Dermis microvascular lymphatic vessel endothelial cell (primary cell): ENCODE data around the gene SLC25A10. TPM values are rescaled to one million over a fixed set of nuclear protein-coding genes. Genes with fewer than 3 reads are reported as not detected.

Experiments
- DNase-seq, 2 donors: peaks; one replicate each; pipeline versions ENCODE4 v3.0.0 to v3.0.0-alpha.2; 2010; ENCODE audit warnings: low read depth in 2 of 2
- total RNA-seq: library from RNA; depleted of rRNA; stranded (reverse); fragments of >200 nt; gene quantifications from 2 replicates; pipeline ENCODE4 v1.2.1, GENCODE V29; 2014

Gene SLC25A10
- total RNA-seq, 1 donor from 2014 or later, result 17.7 TPM

DNA sequence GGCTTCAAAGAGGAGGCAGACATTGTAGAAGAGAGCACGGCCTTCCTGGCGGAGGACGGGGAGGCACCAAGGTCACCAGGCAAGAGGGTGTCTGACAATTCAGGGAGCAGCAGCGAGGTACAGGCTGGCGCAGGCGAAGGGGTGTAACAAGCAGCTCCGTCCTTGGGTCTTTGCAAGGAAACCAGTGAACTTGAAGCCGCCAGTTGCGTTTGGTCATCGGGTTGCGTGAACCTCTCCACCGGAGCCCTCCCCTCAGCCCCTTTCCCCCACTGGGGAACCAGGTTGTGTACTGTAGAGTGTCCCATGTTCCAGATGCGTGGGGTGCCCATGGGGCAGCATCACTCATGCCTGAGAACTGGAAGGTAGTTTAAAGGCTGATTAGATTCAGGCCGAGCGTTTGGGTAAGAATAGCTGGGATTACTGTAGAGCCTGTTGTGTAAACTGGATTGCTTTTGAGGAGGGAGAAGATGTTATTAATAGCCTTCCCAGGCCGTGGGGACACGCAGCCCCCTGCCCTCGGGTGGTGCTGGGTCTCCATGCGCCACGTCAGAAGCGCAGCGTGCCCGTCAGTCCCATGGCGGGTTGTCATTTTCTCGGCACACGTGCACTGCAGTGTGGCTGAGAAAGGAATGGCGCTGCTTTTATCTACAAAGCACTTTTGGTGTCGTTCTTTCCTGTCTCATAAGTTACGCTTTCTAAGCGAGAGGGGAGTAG, 6.4 kb upstream of the SLC25A10 start:
- DNase-seq, result no peak

DNA sequence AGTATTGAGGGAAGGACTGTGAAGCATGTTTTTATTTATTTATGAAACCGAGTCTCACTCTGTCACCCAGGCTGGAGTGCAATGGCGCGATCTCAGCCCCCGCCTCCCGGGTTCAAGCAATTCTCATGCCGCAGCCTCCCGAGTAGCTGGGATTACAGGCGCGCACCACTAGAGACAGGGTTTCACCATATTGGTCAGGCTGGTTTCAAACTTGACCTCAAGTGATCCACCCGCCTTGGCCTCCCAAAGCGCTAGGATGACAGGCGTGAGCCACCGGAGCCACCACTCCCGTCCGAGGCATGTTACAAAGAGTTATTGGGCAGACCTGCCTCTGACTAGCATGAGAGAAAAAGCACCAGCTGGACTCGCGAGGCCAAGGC, 5.9 kb upstream of the SLC25A10 start:
- DNase-seq, result no peak

DNA sequence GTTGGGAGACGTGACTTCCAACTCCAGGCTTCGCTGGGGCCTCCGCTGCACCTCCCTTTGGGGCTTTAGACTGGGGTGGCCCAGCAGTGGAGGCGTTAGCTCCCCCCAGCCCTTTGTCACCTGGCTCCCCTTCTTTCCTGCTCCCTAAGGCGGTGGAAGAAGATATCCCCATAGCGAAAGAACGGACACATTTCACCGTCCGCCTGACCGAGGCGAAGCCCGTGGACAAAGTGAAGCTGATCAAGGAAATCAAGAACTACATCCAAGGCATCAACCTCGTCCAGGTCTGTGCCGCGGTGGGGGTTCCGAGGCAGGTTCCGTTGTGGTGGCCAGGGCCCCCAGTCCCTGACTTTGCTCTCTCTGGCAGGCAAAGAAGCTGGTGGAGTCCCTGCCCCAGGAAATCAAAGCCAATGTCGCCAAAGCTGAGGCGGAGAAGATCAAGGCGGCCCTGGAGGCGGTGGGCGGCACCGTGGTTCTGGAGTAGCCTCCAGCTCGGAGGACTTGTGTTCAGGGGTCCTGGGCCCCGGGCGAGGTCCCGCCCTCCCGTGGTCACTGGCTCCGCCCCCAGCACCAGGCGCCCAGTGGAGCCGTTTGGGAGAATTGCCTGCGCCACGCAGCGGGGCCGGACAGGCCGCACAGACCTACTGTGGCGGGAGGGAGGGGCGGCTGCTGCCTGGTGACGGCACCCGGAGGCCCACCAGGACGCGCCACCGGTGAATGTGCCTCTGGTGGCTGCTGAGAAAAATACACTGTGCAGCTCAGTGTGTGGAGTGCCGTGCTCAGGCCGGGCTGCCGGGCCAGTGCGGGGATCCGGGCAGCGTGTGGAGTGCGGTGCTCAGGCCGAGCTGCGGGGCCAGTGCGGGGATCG, 5.1 kb upstream of the SLC25A10 start:
- no peak for DNase-seq

DNA sequence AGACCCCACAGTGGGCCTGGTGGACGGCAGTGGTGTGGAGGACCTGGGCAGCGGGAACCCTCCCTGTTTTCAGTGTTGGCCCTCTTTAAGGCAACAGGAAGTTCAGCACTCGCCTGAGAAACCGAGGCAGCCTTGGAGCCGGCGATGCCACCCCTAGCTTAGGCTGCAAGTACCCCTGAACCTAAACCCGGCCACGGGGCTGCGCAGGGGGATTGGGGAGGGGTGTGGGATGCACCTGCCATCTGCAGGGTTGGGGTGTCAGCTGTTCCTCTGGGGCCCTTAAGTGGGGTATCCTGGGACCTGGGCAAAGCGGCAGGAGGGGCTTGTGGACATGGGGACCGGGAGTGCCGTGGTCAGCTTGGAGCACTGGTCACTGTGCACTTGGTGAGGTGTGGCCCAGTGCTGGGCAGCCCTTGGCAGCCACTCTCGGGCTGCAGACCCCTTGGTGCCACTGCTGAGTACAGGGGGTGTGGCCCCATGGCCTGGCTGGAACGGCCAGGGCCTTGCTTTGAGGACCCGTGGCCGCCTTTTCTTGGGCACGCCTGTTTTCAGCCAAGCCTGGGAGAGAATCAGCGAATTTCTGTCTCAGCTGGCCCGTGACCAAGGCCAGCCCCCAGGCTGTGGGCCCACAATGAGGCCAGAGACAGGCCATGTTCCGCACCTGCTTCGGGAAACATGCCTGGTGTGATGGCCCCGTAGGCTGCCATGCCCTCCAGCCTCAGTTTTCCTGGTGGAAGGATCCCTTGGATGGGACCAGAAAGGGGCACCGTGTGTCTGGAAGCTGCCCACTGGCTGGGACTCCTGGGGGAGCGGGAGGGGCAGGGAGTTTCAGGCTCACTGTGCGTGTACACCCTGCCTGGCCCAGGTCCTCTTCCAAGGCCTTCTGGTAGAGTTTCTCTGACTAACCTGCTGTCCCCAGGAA, 4.1 kb upstream of the SLC25A10 start:
- no peak for DNase-seq

DNA sequence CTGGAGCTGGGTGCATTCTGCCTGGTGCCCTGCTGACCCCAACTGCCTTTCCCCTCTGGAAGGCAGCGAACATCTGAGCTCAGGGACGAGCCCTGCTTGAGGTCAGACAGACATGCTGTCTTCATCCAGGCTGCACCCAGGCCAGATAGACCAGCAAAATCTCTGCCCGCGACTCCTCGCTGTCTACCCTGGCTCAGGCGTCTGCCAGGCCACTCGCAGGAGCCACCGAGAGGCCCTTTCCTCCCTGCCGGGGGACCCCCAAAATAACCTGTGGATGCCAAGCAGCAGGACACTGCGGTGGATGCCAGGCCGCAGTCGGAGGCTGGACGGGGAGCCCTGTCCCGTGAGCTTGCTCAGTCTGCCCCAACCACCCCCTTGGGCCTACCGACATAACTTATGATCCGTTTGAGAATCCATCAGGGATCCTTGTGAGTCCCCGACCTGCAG, 3.3 kb upstream of the SLC25A10 start:
- DNase-seq, result no peak

DNA sequence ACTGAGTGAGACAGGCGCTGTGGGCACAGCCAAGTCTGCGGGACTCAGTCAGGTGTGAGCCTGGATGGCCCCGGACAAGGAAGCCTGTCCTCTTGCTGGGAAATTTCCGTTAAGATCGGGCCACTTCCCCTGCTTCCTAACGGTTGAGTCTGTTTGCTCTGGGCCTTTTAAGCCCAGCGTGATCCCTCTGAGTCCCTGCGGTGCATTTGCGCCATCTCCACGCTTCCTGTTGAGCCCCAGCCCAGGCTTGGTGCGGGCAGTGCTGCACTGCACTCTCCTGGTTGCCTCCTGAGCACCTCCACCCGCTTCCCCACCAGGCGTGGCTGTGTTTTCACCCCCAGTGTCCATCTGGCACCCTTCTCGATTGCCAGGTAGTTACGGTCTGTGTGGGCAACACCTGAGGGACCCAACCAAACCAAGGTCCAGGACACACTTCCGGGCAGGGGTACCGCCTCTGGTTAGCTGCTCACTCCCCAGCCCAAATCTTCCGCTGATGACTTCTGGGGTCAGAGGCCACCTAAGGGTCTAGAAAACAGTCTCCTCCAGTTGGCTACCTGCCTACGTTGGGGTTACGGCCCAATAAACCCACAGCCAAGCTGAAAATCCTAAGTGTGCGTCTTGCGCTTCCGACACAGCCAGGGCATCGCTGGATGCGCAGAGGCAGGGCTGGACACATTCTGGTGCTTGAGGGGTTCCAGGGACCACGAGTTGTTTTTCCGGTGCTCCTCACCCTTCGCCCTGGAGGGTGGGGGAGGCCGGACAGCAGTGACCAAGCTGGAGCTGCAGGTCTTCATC, 1.4 kb upstream of the SLC25A10 start:
- no peak for DNase-seq

DNA sequence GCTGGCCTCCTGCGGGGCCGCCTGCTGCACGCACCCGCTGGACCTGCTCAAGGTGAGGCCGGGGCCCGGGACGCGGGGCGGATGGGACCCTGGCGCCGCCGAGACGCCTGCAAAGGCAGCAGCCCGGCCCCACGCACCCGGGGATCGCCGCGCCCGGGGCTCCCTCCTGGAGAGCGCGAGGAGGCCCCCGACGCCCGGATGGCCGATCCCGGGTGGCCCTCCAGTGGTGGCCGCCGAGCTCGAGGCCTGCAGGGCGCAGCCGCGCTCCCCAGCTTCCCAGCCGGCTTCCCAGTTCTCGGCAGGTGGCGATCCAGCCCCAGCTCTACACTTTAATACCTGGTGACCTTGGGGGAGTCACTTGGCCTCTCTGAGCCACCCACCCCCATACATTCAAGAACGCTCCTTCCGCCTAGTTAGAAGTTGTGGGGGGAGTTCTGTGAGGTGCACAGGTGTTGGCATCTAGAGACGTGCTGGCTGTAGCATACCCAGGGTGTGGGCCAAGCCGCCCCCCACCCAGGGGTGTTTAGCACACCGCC, 452 bp downstream of the SLC25A10 start:
- DNase-seq, result peak in 1 of 2 donors; percentile 31

DNA sequence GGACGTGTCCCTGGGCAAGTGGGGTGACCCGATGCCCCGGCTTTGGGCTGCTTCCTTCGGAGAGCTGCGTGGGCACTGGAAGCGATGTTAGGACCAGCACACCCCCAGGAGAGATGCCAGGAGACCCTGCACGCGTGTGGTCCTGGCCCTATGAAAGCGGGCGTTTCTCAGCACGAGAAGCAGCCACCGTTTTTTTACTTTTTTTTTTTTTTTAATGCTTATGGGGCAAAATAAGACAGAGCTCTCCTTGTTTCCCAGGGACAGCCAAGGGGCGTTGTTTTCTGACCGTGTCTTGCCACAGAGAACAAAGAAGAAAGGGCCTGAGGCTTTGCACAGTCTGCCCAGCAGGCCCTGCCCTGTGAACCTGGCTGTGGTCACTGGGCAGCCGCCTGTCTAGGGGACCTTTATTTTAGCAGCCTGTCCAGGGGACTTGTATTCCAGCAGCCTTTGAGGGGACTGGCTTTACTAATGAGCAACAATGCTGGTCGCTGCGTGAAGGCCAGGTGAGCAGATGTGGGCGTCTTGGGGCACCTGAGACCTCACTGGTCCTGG, 996 bp downstream of the SLC25A10 start:
- DNase-seq, result no peak

DNA sequence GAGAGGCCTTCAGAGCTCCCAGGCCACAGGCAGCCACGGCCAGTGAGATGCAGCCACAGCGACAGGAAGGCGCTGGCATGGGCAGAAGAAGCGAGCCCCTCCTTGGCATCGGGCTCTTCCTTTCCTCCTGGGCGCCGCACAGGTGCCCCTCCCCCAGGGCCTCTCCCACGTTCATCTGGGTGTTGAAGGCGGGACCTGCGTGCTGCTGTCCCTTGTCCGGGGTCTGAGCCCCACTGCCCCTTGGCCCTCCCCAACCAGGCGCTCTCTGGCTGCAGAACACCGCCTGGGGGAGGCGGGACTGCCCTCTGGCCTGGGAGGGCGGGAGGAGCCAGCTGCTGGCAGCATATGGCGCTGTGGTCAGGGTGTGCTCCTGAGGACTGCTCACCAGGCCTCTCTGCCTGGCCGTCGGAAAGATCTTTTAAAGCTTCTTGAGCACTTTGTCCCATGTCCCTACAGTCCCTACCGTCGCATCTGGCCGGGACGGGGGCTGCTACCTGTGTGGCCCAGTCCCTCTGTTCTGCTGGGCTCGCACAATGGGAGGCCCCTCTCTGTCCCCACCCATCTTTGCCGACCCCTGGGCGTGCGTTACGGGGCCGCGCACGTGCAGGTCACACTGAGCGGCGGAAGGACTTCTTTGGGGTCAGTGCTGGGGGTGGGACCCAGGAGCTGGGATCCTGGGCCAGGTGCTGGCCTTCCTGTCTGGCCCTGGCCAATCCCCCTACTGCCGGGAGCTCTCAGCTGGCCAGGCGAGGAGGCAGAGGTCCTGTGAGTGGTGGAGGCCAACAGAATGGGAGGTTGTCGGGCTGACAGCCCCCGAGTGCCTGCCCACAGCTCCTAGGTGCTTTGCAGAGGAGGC, 1.7 kb downstream of the SLC25A10 start:
- no peak for DNase-seq

DNA sequence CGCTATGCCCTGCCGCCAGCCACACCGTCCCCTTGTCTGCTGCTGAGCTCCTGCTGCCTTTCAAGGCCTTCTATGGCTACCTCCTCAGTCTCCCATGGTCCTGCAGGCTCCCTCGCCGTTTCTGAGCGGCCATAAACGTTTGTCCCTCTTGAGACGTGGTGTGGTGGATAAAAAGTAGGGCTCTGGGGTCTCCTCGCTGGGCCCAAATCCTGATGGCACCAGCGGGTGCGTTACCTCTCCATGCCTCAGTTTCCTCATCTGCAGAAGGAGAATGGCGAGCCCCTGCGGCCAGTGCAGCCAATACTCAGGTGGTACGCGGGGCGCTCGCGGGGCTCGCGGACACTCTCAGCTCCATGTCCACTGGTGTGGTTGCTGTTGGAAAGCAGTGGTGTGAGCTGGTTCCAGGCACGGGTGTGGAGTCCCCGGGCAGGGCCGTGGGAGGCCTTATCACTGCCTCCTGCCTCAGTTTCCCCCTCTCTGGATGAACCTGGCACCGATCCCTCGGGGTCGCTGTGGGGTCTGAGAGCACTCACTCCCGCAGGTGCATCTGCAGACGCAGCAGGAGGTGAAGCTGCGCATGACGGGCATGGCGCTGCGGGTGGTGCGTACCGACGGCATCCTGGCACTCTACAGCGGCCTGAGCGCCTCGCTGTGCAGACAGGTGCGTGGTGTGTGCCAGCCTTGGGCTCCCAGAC, 2.5 kb downstream of the SLC25A10 start:
- no peak for DNase-seq

DNA sequence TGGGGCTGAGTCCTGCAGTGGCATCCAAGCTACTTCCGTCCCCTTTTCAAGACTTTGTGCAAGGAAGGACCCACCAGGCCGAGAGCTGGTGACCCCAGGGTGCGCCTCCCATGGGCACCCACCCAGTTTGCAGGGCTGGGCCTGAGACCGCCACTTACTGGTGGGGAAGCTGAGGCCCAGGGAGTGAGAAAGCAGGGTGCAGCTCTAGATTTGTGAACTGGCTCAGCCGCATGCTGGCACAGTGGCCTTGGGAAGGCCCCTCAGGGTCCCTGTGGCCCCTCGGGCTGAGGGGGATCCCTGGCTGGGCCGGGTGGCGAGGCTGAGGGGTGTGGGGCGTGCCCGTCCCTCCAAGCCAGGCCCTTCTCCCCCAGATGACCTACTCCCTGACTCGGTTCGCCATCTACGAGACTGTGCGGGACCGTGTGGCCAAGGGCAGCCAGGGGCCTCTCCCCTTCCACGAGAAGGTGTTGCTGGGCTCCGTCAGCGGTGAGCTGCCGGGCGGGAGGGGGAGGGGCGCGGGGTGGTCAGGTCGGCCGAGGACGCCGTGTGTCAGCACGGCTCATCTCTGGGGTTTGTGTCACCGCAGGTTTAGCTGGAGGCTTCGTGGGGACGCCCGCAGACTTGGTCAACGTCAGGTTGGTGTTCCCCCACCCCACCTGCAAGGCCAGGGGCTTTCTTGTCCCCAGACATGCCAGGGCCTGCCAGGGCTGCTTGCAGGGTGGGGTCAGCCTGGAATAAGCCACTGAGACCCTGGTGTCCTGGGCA, 3.2 kb downstream of the SLC25A10 start:
- no peak for DNase-seq

DNA sequence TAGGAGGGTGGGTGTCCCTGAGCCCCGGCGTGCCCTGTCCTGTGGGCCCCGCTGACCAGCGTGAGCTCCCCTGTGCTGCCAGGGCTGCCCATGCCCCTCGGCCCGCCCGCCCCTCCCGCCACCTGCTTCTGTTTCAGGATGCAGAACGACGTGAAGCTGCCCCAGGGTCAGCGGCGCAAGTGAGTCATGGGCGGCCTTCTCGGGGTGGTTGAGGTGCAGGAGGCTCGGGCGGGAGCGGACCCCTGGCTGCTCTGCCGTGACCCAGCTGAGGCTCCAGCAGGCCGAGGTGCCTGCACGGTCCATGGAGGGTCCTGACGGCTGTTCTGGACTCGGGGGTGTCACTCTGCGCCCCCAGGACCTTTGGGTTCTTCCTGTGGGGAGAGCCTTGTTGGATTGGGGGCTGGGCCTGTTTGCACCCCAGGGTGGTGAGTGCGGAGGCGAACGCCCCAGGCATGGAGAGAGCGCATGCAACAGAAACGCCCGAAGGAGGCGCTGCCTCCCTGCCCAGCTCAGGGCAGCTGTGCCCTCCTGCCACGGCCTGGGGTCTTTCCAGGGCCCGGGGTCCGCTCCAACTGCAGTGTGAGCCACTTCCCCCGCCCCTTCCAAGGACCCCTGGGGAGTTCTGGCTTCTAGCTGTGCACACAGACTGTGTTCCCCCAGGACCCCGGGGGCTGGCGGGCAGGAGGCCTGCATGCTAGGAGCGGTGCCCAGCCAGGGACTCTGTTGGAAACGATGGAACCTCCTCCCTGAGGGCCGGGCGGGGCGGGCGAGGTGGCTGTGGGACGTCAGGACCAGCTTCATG, 4.0 kb downstream of the SLC25A10 start:
- DNase-seq, result no peak

DNA sequence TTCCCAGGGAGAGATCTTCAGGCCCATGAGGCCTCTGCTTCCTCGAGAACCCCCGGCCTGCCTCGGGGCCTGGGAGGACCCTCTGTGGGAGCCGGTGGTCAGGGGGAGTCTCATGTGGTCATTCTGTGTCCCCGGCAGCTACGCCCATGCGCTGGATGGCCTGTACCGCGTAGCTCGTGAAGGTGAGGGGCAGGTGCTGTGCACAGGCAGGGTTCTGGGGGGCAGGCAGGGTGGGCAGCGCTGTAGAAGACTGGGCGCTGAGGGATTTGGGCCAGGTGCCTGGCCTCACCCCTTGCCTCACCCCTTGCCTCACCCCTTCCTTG, 4.6 kb downstream of the SLC25A10 start:
- DNase-seq, result no peak

DNA sequence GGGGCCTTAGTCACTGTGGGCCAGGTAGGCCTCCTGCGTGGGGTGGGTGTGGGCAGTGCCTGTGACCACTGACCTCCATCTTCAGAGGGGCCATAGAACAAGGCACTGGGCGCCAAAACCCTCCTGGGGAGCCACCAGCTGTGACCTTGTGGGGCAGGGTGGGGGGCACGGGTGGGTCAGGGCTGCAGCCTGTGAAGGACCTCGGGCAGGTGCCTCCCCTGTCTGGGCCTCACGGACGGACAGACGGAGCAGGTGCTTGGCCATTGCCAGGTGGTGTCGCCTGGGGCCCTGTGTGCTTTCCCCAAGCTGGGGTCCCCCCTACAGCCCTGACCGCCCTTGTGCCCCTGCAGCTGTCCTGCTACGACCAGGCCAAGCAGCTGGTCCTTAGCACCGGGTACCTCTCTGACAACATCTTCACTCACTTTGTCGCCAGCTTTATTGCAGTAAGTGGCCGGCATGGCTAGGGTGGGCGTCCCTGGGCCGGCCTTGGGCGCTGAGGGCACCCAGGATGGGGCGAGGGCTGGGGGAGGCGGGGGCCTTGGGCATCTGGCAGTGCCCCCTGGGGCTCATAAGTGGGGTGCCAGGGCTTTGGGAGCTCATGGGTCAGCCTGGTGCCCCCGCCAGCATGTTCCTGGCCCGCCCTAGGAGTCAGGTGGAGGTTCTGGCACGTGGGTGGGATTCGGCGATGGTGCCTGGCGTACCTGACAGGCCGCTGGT, 5.1 kb downstream of the SLC25A10 start:
- no peak for DNase-seq

DNA sequence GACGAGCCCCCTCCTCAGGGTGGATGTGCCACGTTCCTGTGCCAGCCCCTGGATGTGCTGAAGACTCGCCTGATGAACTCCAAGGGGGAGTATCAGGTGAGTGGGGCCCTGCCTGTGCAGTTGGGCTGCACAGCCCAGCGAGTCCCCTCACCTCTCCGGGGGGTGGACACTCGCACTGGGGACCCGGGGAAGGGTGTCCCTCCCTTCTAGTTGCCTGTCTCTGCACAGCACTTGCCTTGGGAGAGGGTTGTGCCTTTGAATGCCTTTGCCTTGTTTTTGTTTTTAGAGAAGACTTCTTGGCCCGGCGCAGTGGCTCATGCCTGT, 5.6 kb downstream of the SLC25A10 start:
- DNase-seq, result no peak

DNA sequence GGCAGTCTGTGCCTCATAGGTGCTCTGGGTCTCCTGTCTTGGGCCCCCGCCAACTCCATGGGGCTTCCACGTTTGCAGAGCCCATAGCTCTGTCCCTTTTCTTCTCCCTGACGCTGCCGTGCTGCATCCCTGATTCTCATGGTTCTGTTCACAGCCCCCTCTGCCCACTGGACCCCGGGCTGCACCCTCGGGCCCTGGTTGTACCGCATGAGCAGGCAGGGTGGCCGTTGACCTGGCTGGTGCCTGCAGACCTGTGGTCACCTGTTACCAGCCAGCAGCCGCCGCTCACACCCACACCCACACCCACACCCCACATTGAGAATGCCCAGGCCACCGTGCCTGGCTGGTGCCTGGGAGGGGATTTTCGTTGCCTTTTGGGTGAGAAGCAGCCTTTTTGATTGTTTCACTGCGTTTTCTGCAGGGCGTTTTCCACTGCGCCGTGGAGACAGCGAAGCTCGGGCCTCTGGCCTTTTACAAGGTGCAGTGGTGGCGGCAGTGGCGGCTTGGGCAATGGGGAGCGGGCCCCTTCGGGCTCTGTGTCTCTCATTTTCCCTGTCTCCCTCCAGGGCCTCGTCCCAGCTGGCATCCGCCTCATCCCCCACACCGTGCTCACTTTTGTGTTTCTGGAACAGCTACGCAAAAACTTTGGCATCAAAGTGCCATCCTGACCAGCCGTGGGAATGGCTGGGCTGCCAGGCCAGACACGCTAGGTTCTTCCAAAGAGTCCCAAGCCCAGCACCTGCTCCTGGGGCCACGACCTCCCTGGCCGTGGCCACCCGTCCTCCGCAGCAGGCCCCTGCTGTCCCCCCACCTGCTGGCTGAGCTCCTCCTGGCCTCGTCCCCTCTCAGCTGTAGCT, 7.6 kb downstream of the SLC25A10 start:
- DNase-seq, result no peak
